ENCODE measurements around the gene SLC28A2.

- peak; percentile 56 for TF ChIP-seq CTCF (conservative IDR thresholded peaks at IDR 0.05; ENCODE audit: low read length)
- no peak for TF ChIP-seq EZH2phosphoT487 (IDR thresholded peaks at IDR 0.05; ENCODE audit: borderline replicate concordance, low read depth, low read length)
Observed at GRCh38 chr15:45225506-45226273, 26.3 kb upstream of the SLC28A2 start.
